H1 (cell line): Measurements from ENCODE around the gene IFITM2. TPM values are rescaled to one million over a fixed set of nuclear protein-coding genes. Genes with fewer than 3 reads are reported as not detected.

ENCODE experiments used
- CTCF ChIA-PET: fragments of 300-600 bp; sonication (Branson Sonifier 250); formaldehyde crosslinking; loops from one replicate; lab custom pipeline; 2021; ENCODE audit not compliant: partially characterized antibody; lab: Charles Lee
- POLR2A ChIA-PET: fragments of 300-600 bp; sonication (Branson Sonifier 250); formaldehyde crosslinking; loops from one replicate; lab custom pipeline; 2021; ENCODE audit warnings: inconsistent platforms; ENCODE audit not compliant: partially characterized antibody; lab: Charles Lee
- DNase-seq, 2 experiments: peaks; one replicate each; pipeline versions ENCODE4 v3.0.0 to v3.0.0-alpha.2; 2010 to 2022; ENCODE audit warnings: low spot score in 2 of 2, low read depth in 1 of 2, mixed read lengths in 1 of 2
- FAIRE-seq: peaks from 2 replicates; lab custom pipeline; 2011; peaks lifted over from hg19 to GRCh38; lab: Jason Lieb, UNC
- H2AFZ ChIP-seq: 2 replicates; pipeline ENCODE4 v1.8.1; 2012; ENCODE audit warnings: low read length, inconsistent platforms
- H2AK5ac ChIP-seq: 2 replicates; pipeline ENCODE4 v1.6.1; 2013; ENCODE audit warnings: low read depth, low read length
- H2BK120ac ChIP-seq: replicated peaks from 2 replicates; pipeline ENCODE3; 2013; ENCODE audit warnings: low read depth, low read length, inconsistent platforms
- H2BK12ac ChIP-seq: 2 replicates; pipeline ENCODE4 v1.6.1; 2013; ENCODE audit warnings: low read depth, low read length
- H2BK15ac ChIP-seq: 2 replicates; pipeline ENCODE4 v1.6.1; 2013; ENCODE audit warnings: low read length
- H2BK20ac ChIP-seq: 2 replicates; pipeline ENCODE4 v1.6.1; 2013; ENCODE audit warnings: low read length
- H2BK5ac ChIP-seq: 2 replicates; pipeline ENCODE4 v1.6.1; 2013; ENCODE audit warnings: low read depth, low read length
- H3K14ac ChIP-seq: 2 replicates; pipeline ENCODE4 v1.6.1; 2013; ENCODE audit warnings: inconsistent platforms; ENCODE audit not compliant: insufficient read length
- H3K18ac ChIP-seq: 2 replicates; pipeline ENCODE4 v1.6.1; 2013; ENCODE audit warnings: low read length; ENCODE audit errors: extremely low read depth
- H3K23ac ChIP-seq: 2 replicates; pipeline ENCODE4 v1.6.1; 2013; ENCODE audit warnings: inconsistent platforms; ENCODE audit not compliant: insufficient read length
- H3K23me2 ChIP-seq: 2 replicates; pipeline ENCODE4 v1.6.1; 2013; ENCODE audit warnings: low read depth, low read length
- H3K27ac ChIP-seq: 2 replicates; pipeline ENCODE4 v1.6.1; 2011; ENCODE audit warnings: low read depth, low read length, inconsistent platforms
- H3K27me3 ChIP-seq, 4 experiments: replicated peaks in 1 of 4; 1 replicate in 1 of 4; 2 replicates in 3 of 4; pipeline versions ENCODE4 v1.6.1 to v1.8.1; 2011 to 2013; ENCODE audit warnings: low read length in 3 of 4, mild to moderate bottlenecking in 3 of 4, inconsistent platforms in 2 of 4, mixed read lengths in 2 of 4, moderate library complexity in 1 of 4; ENCODE audit not compliant: control insufficient read depth in 3 of 4, insufficient read depth in 3 of 4; ENCODE audit errors: extremely low read depth in 1 of 4
- H3K36me3 ChIP-seq, 4 experiments: 2 replicates each; pipeline versions ENCODE4 v1.6.1 to v1.8.1; 2011 to 2013; ENCODE audit warnings: mild to moderate bottlenecking in 4 of 4, low read length in 3 of 4, moderate library complexity in 2 of 4, control low read depth in 1 of 4, inconsistent platforms in 1 of 4; ENCODE audit not compliant: insufficient read depth in 4 of 4, control insufficient read depth in 2 of 4
- H3K4ac ChIP-seq: replicated peaks from 2 replicates; pipeline ENCODE3; 2013; ENCODE audit warnings: low read length, low read depth, mixed read lengths, inconsistent platforms; ENCODE audit not compliant: insufficient read length
- H3K4me1 ChIP-seq, 4 experiments: replicated peaks in 1 of 4; 1 replicate in 1 of 4; 2 replicates in 3 of 4; pipeline versions ENCODE4 v1.6.1 to v1.8.1; 2011 to 2013; ENCODE audit warnings: low read length in 3 of 4, inconsistent platforms in 2 of 4, mixed read lengths in 1 of 4; ENCODE audit not compliant: insufficient read depth in 4 of 4, control insufficient read depth in 3 of 4
- H3K4me2 ChIP-seq, 2 experiments: 2 replicates each; pipeline versions ENCODE4 v1.6.1 to v1.8.1; 2011 to 2013; ENCODE audit warnings: low read depth in 2 of 2, low read length in 2 of 2, control low read depth in 1 of 2, inconsistent platforms in 1 of 2, mild to moderate bottlenecking in 1 of 2; ENCODE audit not compliant: insufficient read depth in 1 of 2
- H3K4me3 ChIP-seq, 4 experiments: fragments of 200-600, 300-600 bp in 1 of 4; sonication (generic), shearing (Covaris generic), sonication (Bioruptor Twin) in 1 of 4; 2 replicates each; pipeline versions ENCODE4 v1.5.1 to v1.8.1; 2011 to 2016; ENCODE audit warnings: low read length in 4 of 4, low read depth in 3 of 4, control low read depth in 2 of 4, inconsistent platforms in 2 of 4, mild to moderate bottlenecking in 2 of 4, mixed read lengths in 1 of 4, moderate library complexity in 1 of 4; ENCODE audit not compliant: insufficient read depth in 2 of 4; ENCODE audit errors: extremely low read depth in 1 of 4
- H3K56ac ChIP-seq: replicated peaks from 2 replicates; pipeline ENCODE3; 2013; ENCODE audit warnings: low read depth, mild to moderate bottlenecking, mixed read lengths, low read length, inconsistent platforms; ENCODE audit not compliant: insufficient read length
- H3K79me1 ChIP-seq: 2 replicates; pipeline ENCODE4 v1.6.1; 2013; ENCODE audit warnings: low read depth, low read length, control low read depth
- H3K79me2 ChIP-seq, 2 experiments: 2 replicates each; pipeline versions ENCODE4 v1.6.1 to v1.8.1; 2012 to 2013; ENCODE audit warnings: low read length in 2 of 2, mild to moderate bottlenecking in 2 of 2, inconsistent platforms in 1 of 2; ENCODE audit not compliant: insufficient read depth in 2 of 2, control insufficient read depth in 1 of 2
- H3K9ac ChIP-seq, 4 experiments: replicated peaks in 1 of 4; 1 replicate in 1 of 4; 2 replicates in 3 of 4; pipeline versions ENCODE4 v1.6.1 to v1.8.1; 2011 to 2013; ENCODE audit warnings: low read depth in 3 of 4, low read length in 3 of 4, control low read depth in 2 of 4, mild to moderate bottlenecking in 2 of 4, moderate library complexity in 2 of 4, inconsistent platforms in 1 of 4; ENCODE audit errors: extremely low read depth in 1 of 4
- H3K9me3 ChIP-seq, 2 experiments: 2 replicates each; pipeline versions ENCODE4 v1.6.1 to v1.8.1; 2012 to 2013; ENCODE audit warnings: mild to moderate bottlenecking in 2 of 2, moderate library complexity in 2 of 2, control low read depth in 1 of 2, inconsistent platforms in 1 of 2, low read depth in 1 of 2, low read length in 1 of 2, mixed read lengths in 1 of 2; ENCODE audit not compliant: insufficient read depth in 2 of 2
- H4K20me1 ChIP-seq, 2 experiments: replicated peaks in 1 of 2; 2 replicates each; pipeline versions ENCODE3 to v1.8.1; 2011 to 2013; ENCODE audit warnings: inconsistent platforms in 2 of 2, low read length in 2 of 2, mild to moderate bottlenecking in 1 of 2; ENCODE audit not compliant: insufficient read depth in 2 of 2, control insufficient read depth in 1 of 2
- H4K5ac ChIP-seq: 2 replicates; pipeline ENCODE4 v1.6.1; 2013; ENCODE audit warnings: low read length, low read depth, mixed read lengths, inconsistent platforms; ENCODE audit not compliant: insufficient read length
- H4K8ac ChIP-seq: 2 replicates; pipeline ENCODE4 v1.8.0; 2013; ENCODE audit warnings: mild to moderate bottlenecking, moderate library complexity, low read length, inconsistent platforms; ENCODE audit not compliant: insufficient read depth; ENCODE audit errors: extremely low read depth
- H4K91ac ChIP-seq: replicated peaks from 2 replicates; pipeline ENCODE3; 2013; ENCODE audit warnings: low read length, mixed read lengths, inconsistent platforms; ENCODE audit not compliant: insufficient read length
- ASH2L ChIP-seq: fragments of 200-600, 300-600 bp; sonication (generic); IDR thresholded peaks from one replicate; pipeline ENCODE4 v1.7.1; 2017; ENCODE audit warnings: low read length
- BACH1 ChIP-seq: IDR thresholded peaks from 2 replicates; pipeline ENCODE4 v1.6.1; 2012; ENCODE audit warnings: low read length, improper control_type of control experiment
- BCL11A ChIP-seq, 2 experiments: IDR thresholded peaks; one replicate each; pipeline ENCODE4 v1.6.1; 2011; ENCODE audit warnings: low read depth in 2 of 2, low read length in 2 of 2, mild to moderate bottlenecking in 2 of 2
- CHD2 ChIP-seq: IDR thresholded peaks from 2 replicates; pipeline ENCODE4 v1.6.1; 2012; ENCODE audit warnings: low read length, improper control_type of control experiment
- KDM5A ChIP-seq: fragments of 200-600 bp; IDR thresholded peaks from 2 replicates; pipeline ENCODE4 v1.7.1; 2012; ENCODE audit warnings: mild to moderate bottlenecking, low read length, inconsistent platforms, mixed read lengths
- RXRA ChIP-seq: IDR thresholded peaks from 2 replicates; pipeline ENCODE4 v1.6.1; 2011; ENCODE audit warnings: low read depth, mild to moderate bottlenecking, low read length, moderate library complexity; ENCODE audit not compliant: insufficient read depth
- TBP ChIP-seq: IDR thresholded peaks from 2 replicates; pipeline ENCODE4 v1.6.1; 2011; ENCODE audit warnings: low read depth, low read length, improper control_type of control experiment
- TCF12 ChIP-seq: IDR thresholded peaks from 2 replicates; pipeline ENCODE4 v1.6.1; 2011; ENCODE audit warnings: low read depth, mild to moderate bottlenecking, low read length
- WGBS, 2 experiments: shearing (Covaris generic) in 1 of 2; methylation state at CpG; one replicate each; pipeline versions ENCODE4 v1.1.6 to v1.1.7; 2013 to 2015; ENCODE audit warnings: low lambda C conversion rate in 2 of 2, mixed read lengths in 2 of 2, inconsistent platforms in 1 of 2, low coverage in 1 of 2, missing lambda C conversion rate in 1 of 2; ENCODE audit not compliant: insufficient replicate concordance in 2 of 2, insufficient coverage in 1 of 2, insufficient read length in 1 of 2; ENCODE audit errors: extremely low coverage in 1 of 2, missing lambda C conversion rate in 1 of 2; 5-methylcytosine and 5-hydroxymethylcytosine counted together
- polyA plus RNA-seq, 7 experiments: library from polyadenylated mRNA; depleted of rRNA in 3 of 7; stranded (reverse) in 5 of 7; unstranded in 2 of 7; fragments of >200 nt in 5 of 7; fragments of 200-250 nt in 2 of 7; gene quantifications; 1 replicate in 5 of 7; 2 replicates in 1 of 7; 4 replicates in 1 of 7; pipeline versions ENCODE4 v1.2.1 to v1.2.3, GENCODE V29; 2011 to 2013; ENCODE audit warnings: missing spikeins in 2 of 7, mixed read lengths in 2 of 7
- total RNA-seq: library from RNA; stranded (reverse); fragmentation: NEBNext Ultra II Directional; extraction: Animal tissue kit (Norgen Biotek cat#: 25700); gene quantifications from 2 replicates; pipeline ENCODE4 v1.2.1, GENCODE V29; 2021
- TF ChIP-seq, protein P1 (sequence below): IDR thresholded peaks from 2 replicates; pipeline ENCODE4 v1.6.1; 2012; ENCODE audit warnings: inconsistent platforms
- TF ChIP-seq, protein P2 (sequence below), 3 experiments: IDR thresholded peaks; 1 replicate in 2 of 3; 2 replicates in 1 of 3; pipeline versions ENCODE4 v1.5.1 to v1.6.1; 2011; ENCODE audit warnings: low read length in 3 of 3, mild to moderate bottlenecking in 3 of 3, inconsistent platforms in 2 of 3, low read depth in 1 of 3, moderate library complexity in 1 of 3; ENCODE audit not compliant: insufficient read depth in 1 of 3; ENCODE audit errors: control extremely low read depth in 1 of 3

Gene IFITM2
- total and polyA plus RNA-seq, 2 of the 8 experiments (the other 6 are each of a cell fraction or from before 2014, with no cell fraction given): 399 to 764 TPM

DNA sequence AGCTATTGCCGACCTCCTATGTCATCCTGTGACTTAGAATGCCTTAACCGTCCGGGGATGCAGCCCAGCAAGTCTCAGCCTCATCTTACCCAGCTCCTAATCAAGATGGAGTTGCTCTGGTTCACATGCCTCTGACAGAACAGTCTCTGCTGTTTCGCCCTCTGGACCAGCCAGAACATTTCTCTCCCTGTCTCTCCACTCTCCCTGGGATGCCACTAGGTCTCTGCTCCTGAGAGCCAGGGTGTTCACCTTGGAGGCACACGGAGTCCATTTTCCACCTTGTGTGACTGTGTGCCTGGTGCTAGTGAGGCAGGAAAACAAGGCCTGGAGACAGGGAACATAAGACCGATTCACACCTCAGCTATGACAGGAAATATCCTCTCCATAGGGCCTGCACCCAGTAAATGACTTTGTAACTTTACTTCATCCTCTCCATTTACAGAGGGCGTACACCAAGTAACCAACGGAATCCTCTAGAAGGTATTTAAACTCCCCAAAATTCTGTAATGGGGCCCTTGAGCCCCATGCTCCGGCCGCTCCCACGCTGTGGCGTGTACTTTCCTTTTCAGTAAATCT is 44.9 kb downstream of the IFITM2 start:
- peak overlapping the region; percentile 29 for H4K91ac ChIP-seq
- peak overlapping the region; percentile 2; the same call in 1 of the 2 replicates for H2BK20ac ChIP-seq
- H3K79me2 ChIP-seq: peaks cover 0 to 6% of the 10 kb centered on the region in 2 experiments; a peak in 1 of 4 replicates
- peaks cover 26% of the 10 kb centered on the region for H3K23me2 ChIP-seq
- no peaks in the 10 kb centered on the region; a peak in 1 of 7 replicates for H3K27me3 ChIP-seq
- 0 out of 2 replicates have a peak overlapping the region, but pooled peaks have one; percentile 42 for H2BK12ac ChIP-seq
- ChIA-PET POLR2A (interaction anchor here (0.8 to 2.1 kb wide), 4 partner anchors 12 to 51 kb away, joined by 3 to 7 read pairs (median 3); partner anchors contain the start of gene IFITM2), CTCF (interaction anchor here (0.6 to 1.7 kb wide), 6 partner anchors 9 to 124 kb away, joined by 3 to 6 read pairs (median 4); no protein-coding TSS in a partner anchor)
- H4K5ac ChIP-seq: no peak overlapping the region
- H3K9ac ChIP-seq: no peak overlapping the region
- no peak overlapping the region for H3K18ac ChIP-seq
- no peak overlapping the region for H2AFZ ChIP-seq
- TF ChIP-seq TBP (no peak), KDM5A (no peak), BCL11A (IDR thresholded peaks at IDR 0.05; ENCODE audit: low read depth in 2 of 2, low read length in 2 of 2) (no peak), CHD2 (no peak), BACH1 (no peak), ASH2L (no peak), TCF12 (no peak), RXRA (no peak)
- TF ChIP-seq, protein P1, sequence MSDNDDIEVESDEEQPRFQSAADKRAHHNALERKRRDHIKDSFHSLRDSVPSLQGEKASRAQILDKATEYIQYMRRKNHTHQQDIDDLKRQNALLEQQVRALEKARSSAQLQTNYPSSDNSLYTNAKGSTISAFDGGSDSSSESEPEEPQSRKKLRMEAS: no peak
- TF ChIP-seq, protein P2, sequence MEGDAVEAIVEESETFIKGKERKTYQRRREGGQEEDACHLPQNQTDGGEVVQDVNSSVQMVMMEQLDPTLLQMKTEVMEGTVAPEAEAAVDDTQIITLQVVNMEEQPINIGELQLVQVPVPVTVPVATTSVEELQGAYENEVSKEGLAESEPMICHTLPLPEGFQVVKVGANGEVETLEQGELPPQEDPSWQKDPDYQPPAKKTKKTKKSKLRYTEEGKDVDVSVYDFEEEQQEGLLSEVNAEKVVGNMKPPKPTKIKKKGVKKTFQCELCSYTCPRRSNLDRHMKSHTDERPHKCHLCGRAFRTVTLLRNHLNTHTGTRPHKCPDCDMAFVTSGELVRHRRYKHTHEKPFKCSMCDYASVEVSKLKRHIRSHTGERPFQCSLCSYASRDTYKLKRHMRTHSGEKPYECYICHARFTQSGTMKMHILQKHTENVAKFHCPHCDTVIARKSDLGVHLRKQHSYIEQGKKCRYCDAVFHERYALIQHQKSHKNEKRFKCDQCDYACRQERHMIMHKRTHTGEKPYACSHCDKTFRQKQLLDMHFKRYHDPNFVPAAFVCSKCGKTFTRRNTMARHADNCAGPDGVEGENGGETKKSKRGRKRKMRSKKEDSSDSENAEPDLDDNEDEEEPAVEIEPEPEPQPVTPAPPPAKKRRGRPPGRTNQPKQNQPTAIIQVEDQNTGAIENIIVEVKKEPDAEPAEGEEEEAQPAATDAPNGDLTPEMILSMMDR (IDR thresholded peaks at IDR 0.05; ENCODE audit: control extremely low read depth in 1 of 3, insufficient read depth in 1 of 3, low read depth in 1 of 3, low read length in 3 of 3): no peak
- H4K20me1 ChIP-seq: peaks cover 0 to 13% of the 10 kb centered on the region in 2 experiments
- peaks cover 0 to 13% of the 10 kb centered on the region in 2 experiments; a peak in 2 of 4 replicates for H3K9me3 ChIP-seq
- H3K4me3 ChIP-seq: no peak overlapping the region
- DNase-seq (no peak), FAIRE-seq (no peak)
- no peak overlapping the region for H3K4me2 ChIP-seq
- no peak overlapping the region for H2BK120ac ChIP-seq
- no peak overlapping the region for H3K56ac ChIP-seq
- H3K79me1 ChIP-seq: peaks cover under 1% of the 10 kb centered on the region; the same call in 1 of the 2 replicates
- H4K8ac ChIP-seq: no peak overlapping the region
- H3K23ac ChIP-seq: no peak overlapping the region
- H3K36me3 ChIP-seq: peaks cover 0 to 13% (median 0%) of the 10 kb centered on the region in 4 experiments; a peak in 1 of 8 replicates
- 93% methylated on average over 12 of the region's 12 CpGs; no CpG with 5 or more reads in 1 of the 2 experiments for WGBS, 2 experiments
- H2BK15ac ChIP-seq: peak overlapping the region; percentile 6
- H3K4me1 ChIP-seq: peaks cover 4 to 11% (median 7%) of the 10 kb centered on the region in 4 experiments
- H2BK5ac ChIP-seq: no peak overlapping the region
- no peak overlapping the region for H3K27ac ChIP-seq
- no peak overlapping the region for H3K4ac ChIP-seq
- H2AK5ac ChIP-seq: 0 out of 2 replicates have a peak overlapping the region, but pooled peaks have one; percentile 10
- no peak overlapping the region for H3K14ac ChIP-seq
